ENCODE data around the gene PCNX2. TPM values are rescaled to one million over a fixed set of nuclear protein-coding genes. Genes with fewer than 3 reads are reported as not detected.

Gene PCNX2
- total RNA-seq, 1 experiment from 2014 or later, result 9.1 TPM

DNA sequence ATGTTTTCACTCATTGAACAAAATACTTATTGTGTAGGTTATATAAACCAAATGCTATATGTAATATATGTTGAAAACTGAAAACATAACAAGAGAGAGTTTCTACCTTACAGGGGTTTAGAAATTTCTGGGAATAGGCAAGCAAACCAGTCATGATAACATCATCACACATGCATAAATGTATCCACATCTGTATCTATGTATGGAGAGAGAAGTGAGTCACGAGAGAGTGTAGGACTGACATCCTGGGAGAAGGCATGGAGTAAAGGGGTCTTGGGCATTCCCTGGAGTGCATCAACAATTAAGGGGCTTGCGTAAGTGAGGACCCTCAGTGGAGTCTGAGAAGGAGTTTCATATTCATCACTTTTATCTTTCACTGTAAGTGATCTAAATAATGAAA lies 65.5 kb downstream of the PCNX2 start:
- TF ChIP-seq EZH2 (IDR thresholded peaks at IDR 0.05; ENCODE audit: borderline replicate concordance, low read depth, low read length, poor library complexity, severe bottlenecking), result no peak
- TF ChIP-seq, protein P1, sequence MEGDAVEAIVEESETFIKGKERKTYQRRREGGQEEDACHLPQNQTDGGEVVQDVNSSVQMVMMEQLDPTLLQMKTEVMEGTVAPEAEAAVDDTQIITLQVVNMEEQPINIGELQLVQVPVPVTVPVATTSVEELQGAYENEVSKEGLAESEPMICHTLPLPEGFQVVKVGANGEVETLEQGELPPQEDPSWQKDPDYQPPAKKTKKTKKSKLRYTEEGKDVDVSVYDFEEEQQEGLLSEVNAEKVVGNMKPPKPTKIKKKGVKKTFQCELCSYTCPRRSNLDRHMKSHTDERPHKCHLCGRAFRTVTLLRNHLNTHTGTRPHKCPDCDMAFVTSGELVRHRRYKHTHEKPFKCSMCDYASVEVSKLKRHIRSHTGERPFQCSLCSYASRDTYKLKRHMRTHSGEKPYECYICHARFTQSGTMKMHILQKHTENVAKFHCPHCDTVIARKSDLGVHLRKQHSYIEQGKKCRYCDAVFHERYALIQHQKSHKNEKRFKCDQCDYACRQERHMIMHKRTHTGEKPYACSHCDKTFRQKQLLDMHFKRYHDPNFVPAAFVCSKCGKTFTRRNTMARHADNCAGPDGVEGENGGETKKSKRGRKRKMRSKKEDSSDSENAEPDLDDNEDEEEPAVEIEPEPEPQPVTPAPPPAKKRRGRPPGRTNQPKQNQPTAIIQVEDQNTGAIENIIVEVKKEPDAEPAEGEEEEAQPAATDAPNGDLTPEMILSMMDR (conservative IDR thresholded peaks at IDR 0.05; ENCODE audit: low read depth, low read length), result no peak
- Histone ChIP-seq H3K9me3 (ENCODE audit: low read depth, low read length, poor library complexity, severe bottlenecking) (no peaks in the 10 kb centered on the region), H3K4me1 (ENCODE audit: insufficient read depth, low read length, poor library complexity, severe bottlenecking) (no peaks in the 10 kb centered on the region), H3K27ac (ENCODE audit: low read depth, low read length, poor library complexity, severe bottlenecking) (no peak overlapping the region), H3K4me3 (ENCODE audit: low read depth, low read length, poor library complexity, severe bottlenecking) (no peak overlapping the region), H3K27me3 (replicated peaks; ENCODE audit: insufficient read depth, low read depth, low read length, poor library complexity) (no peaks in the 10 kb centered on the region), H3K36me3 (ENCODE audit: insufficient read depth, low read length, poor library complexity, severe bottlenecking) (no peaks in the 10 kb centered on the region)
- no TSS peak for BruUV-seq (replicated peaks)
- POLR2A ChIA-PET (ENCODE audit: low non-redundant PET), result no interaction called here
- CTCF ChIA-PET, result no interaction called here
- DNase-seq (ENCODE audit: low spot score), result no peak
- intact Hi-C loops (cut with micrococcal nuclease; ENCODE audit: unreplicated experiment), result no loop called here

DNA sequence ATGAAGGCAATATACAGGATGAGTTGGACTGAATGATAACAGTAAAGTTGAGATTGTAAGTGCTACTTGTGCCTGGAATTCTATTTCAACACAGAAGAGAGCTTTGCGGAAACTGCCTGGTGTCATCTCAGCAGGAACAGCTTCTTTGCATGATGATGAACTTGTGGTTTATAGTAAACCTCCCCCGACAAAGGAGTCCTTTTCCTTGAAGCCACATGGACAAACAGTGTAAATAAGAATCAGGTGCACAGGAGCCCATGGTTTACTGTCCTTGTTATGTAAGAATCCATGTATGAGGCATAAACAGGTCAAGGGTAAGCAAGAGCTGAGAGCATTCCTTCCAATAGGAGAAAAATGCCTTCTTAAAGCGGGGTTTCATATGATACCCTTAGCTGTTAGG lies 66.2 kb downstream of the PCNX2 start:
- Histone ChIP-seq H3K27ac (ENCODE audit: low read depth, low read length, poor library complexity, severe bottlenecking) (no peak overlapping the region), H3K27me3 (replicated peaks; ENCODE audit: insufficient read depth, low read depth, low read length, poor library complexity) (no peaks in the 10 kb centered on the region), H3K4me3 (ENCODE audit: low read depth, low read length, poor library complexity, severe bottlenecking) (no peak overlapping the region), H3K9me3 (ENCODE audit: low read depth, low read length, poor library complexity, severe bottlenecking) (no peaks in the 10 kb centered on the region), H3K36me3 (ENCODE audit: insufficient read depth, low read length, poor library complexity, severe bottlenecking) (no peaks in the 10 kb centered on the region), H3K4me1 (ENCODE audit: insufficient read depth, low read length, poor library complexity, severe bottlenecking) (no peaks in the 10 kb centered on the region)
- intact Hi-C loops (cut with micrococcal nuclease; ENCODE audit: unreplicated experiment), result no loop called here
- BruUV-seq (replicated peaks), result no TSS peak
- DNase-seq (ENCODE audit: low spot score), result no peak
- no peak for TF ChIP-seq EZH2 (IDR thresholded peaks at IDR 0.05; ENCODE audit: borderline replicate concordance, low read depth, low read length, poor library complexity, severe bottlenecking)
- TF ChIP-seq, protein P1 (conservative IDR thresholded peaks at IDR 0.05; ENCODE audit: low read depth, low read length), result no peak
- POLR2A ChIA-PET (ENCODE audit: low non-redundant PET), result no interaction called here
- CTCF ChIA-PET, result no interaction called here

DNA sequence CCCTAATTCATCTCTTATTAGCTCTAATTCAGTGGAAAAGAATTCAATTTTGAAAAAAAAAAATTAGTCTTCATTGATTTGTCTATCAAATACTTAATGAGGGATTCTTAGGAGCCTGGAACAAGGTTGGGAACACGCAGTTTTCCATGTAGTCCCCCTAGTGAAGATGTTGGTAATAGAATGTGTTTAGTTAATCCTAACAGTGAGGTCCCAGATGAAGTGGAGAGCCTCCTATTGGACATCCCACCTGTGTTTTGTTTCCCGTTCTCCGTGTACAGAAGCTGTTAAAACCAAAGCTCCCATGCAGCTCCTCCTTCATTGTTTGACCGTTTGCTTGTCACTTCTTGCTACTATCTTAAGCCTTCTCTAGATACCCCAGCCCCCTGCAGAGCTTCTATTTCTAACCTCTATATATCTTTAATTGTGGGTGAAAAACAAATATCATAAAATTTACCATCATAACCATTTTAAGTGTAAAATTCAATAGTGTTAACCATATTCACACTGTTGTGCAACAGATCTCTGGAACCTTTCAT lies 67.5 kb downstream of the PCNX2 start:
- BruUV-seq (replicated peaks), result no TSS peak
- no peaks in the 10 kb centered on the region for H3K36me3 ChIP-seq (ENCODE audit: insufficient read depth, low read length, poor library complexity, severe bottlenecking)
- no peak overlapping the region for H3K4me3 ChIP-seq (ENCODE audit: low read depth, low read length, poor library complexity, severe bottlenecking)
- ChIA-PET CTCF (no interaction called here), POLR2A (ENCODE audit: low non-redundant PET) (no interaction called here)
- TF ChIP-seq, protein P1 (conservative IDR thresholded peaks at IDR 0.05; ENCODE audit: low read depth, low read length), result no peak
- TF ChIP-seq EZH2 (IDR thresholded peaks at IDR 0.05; ENCODE audit: borderline replicate concordance, low read depth, low read length, poor library complexity, severe bottlenecking), result no peak
- intact Hi-C loops (cut with micrococcal nuclease; ENCODE audit: unreplicated experiment), result no loop called here
- no peak for DNase-seq (ENCODE audit: low spot score)
- H3K27me3 ChIP-seq (replicated peaks; ENCODE audit: insufficient read depth, low read depth, low read length, poor library complexity), result no peaks in the 10 kb centered on the region
- no peak overlapping the region for H3K27ac ChIP-seq (ENCODE audit: low read depth, low read length, poor library complexity, severe bottlenecking)
- H3K9me3 ChIP-seq (ENCODE audit: low read depth, low read length, poor library complexity, severe bottlenecking), result no peaks in the 10 kb centered on the region
- H3K4me1 ChIP-seq (ENCODE audit: insufficient read depth, low read length, poor library complexity, severe bottlenecking), result no peaks in the 10 kb centered on the region
